NCI-H774 (cell line): ENCODE results near the gene DMXL2.

ENCODE experiments used
- DNase-seq: peaks from one replicate; lab custom pipeline; 2025; lab: John Stamatoyannopoulos, UW

The DMXL2 gene

GRCh38 chr15:51405693-51406523, 216.7 kb downstream of the DMXL2 start:
- no peak for DNase-seq

GRCh38 chr15:51403946-51404695, 218.4 kb downstream of the DMXL2 start:
- no peak for DNase-seq

GRCh38 chr15:51403072-51403878, 219.3 kb downstream of the DMXL2 start:
- no peak for DNase-seq

GRCh38 chr15:51401872-51402517, 220.6 kb downstream of the DMXL2 start:
- no peak for DNase-seq

GRCh38 chr15:51401051-51401780, 221.4 kb downstream of the DMXL2 start:
- no peak for DNase-seq

- DNase-seq = no peak
Measured at GRCh38 chr15:51398626-51399025, 223.9 kb downstream of the DMXL2 start.
